ENCODE data around the gene CDK4. TPM values are rescaled to one million over a fixed set of nuclear protein-coding genes. Genes with fewer than 3 reads are reported as not detected.
A peak's percentile ranks its signal among the peaks of the same experiment; 100 is the strongest.

The CDK4 gene
- total and polyA plus RNA-seq, 7 donors: 38.0 to 105 (median 56.6) TPM

GRCh38 chr12:57771236-57771872 is 19.2 kb upstream of the CDK4 start:
- Histone ChIP-seq H3K36me3 (ENCODE audit: insufficient read depth in 1 of 2, low read depth in 1 of 2) (peaks cover 7 to 45% of the 10 kb centered on the region in 2 donors), H3K4me1 (peaks cover 11% of the 10 kb centered on the region), H3K27me3 (ENCODE audit: insufficient read depth in 3 of 3, low read length in 2 of 3) (peaks cover 0 to 6% (median 5%) of the 10 kb centered on the region in 3 donors), H3K4me3 (peak overlapping the region; percentile 89), H3K27ac (peak overlapping the region; percentile 92), H3K9me3 (no peaks in the 10 kb centered on the region)
- ATAC-seq (peak; percentile 71 to 79 (median 74)), DNase-seq (peak; percentile 90 to 93)
- TF ChIP-seq CTCF (IDR thresholded peaks at IDR 0.05): no peak
- 1 to 3% (median 2%) methylated on average over 16 of the region's 16 CpGs for WGBS, 3 donors
- intact Hi-C loops (cut with DNase I): no loop called here

DNA sequence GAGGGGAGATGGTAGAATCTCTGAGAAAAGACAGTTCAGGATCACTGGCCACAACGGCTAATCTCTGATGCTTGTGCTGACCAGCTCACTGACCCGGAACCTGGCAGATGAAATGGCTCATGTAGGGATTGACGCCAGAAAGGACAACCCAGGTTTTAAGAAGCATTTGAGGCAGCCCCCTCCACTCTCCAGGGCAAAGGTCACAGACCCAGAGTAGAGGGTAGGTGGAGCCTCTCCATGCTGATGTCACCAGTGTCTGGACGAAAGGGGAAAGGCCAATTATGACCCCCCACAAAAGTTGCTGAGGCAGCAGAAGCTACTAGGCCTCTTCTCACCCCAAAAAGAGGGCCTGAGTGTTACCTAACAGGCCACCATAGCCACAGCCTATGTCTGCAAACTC is 18.6 kb upstream of the CDK4 start:
- intact Hi-C loops (cut with DNase I): no loop called here
- DNase-seq (no peak), ATAC-seq (no peak)
- Histone ChIP-seq H3K27ac (peak overlapping the region; percentile 92), H3K27me3 (ENCODE audit: insufficient read depth in 3 of 3, low read length in 2 of 3) (peaks cover 0 to 12% (median 10%) of the 10 kb centered on the region in 3 donors), H3K36me3 (ENCODE audit: insufficient read depth in 1 of 2, low read depth in 1 of 2) (peaks cover 7 to 42% of the 10 kb centered on the region in 2 donors), H3K9me3 (no peaks in the 10 kb centered on the region), H3K4me3 (peak overlapping the region; percentile 89), H3K4me1 (peaks cover 17% of the 10 kb centered on the region)
- TF ChIP-seq CTCF (IDR thresholded peaks at IDR 0.05): no peak
- 77 to 93% (median 86%) methylated on average over 4 of the region's 4 CpGs for WGBS, 3 donors

GRCh38 chr12:57769594-57769993 is 17.5 kb upstream of the CDK4 start:
- Histone ChIP-seq H3K9me3 (no peaks in the 10 kb centered on the region), H3K36me3 (ENCODE audit: insufficient read depth in 1 of 2, low read depth in 1 of 2) (peaks cover 7 to 34% of the 10 kb centered on the region in 2 donors), H3K4me1 (peaks cover 24% of the 10 kb centered on the region), H3K27me3 (ENCODE audit: insufficient read depth in 3 of 3, low read length in 2 of 3) (peaks cover 0 to 23% (median 20%) of the 10 kb centered on the region in 3 donors), H3K27ac (no peak overlapping the region), H3K4me3 (no peak overlapping the region)
- TF ChIP-seq CTCF (IDR thresholded peaks at IDR 0.05): no peak
- DNase-seq (no peak), ATAC-seq (no peak)
- intact Hi-C loops (cut with DNase I): no loop called here
- 95% methylated on average over 11 of the region's 11 CpGs for WGBS, 3 donors

- peaks cover 7 to 34% of the 10 kb centered on the region in 2 donors for H3K36me3 ChIP-seq (ENCODE audit: insufficient read depth in 1 of 2, low read depth in 1 of 2)
- no peaks in the 10 kb centered on the region for H3K9me3 ChIP-seq
- intact Hi-C loops (cut with DNase I): no loop called here
- H3K4me1 ChIP-seq: peaks cover 24% of the 10 kb centered on the region
- peaks cover 0 to 40% (median 27%) of the 10 kb centered on the region in 3 donors for H3K27me3 ChIP-seq (ENCODE audit: insufficient read depth in 3 of 3, low read length in 2 of 3)
- H3K27ac ChIP-seq: no peak overlapping the region
- TF ChIP-seq CTCF (IDR thresholded peaks at IDR 0.05): no peak
- 87 to 96% (median 95%) methylated on average over 3 of the region's 3 CpGs for WGBS, 3 donors
- DNase-seq: no peak
- no peak overlapping the region for H3K4me3 ChIP-seq
- ATAC-seq: no peak
Observed at GRCh38 chr12:57767876-57768275, 15.8 kb upstream of the CDK4 start.

DNA sequence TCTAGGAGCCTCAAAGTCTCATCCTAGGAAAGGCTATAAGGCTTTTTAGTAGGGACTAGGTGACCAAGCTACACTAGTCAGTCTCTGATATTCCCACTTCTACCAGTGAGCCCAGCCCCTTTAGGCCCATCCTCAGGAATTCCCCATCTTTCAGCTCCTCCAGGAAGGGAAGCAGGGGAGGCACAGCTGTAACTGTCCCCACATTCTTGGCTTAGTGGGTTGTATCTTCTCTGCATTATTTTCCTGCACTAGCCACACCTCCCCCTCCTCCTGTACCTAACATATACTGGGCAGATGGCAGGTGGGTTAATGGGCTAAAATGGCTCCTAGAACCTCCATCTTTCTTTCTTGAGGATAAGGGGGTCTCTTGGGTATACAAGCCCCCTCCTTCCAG is 15.2 kb upstream of the CDK4 start:
- H3K36me3 ChIP-seq (ENCODE audit: insufficient read depth in 1 of 2, low read depth in 1 of 2): peaks cover 7 to 34% of the 10 kb centered on the region in 2 donors
- no peak for TF ChIP-seq CTCF (IDR thresholded peaks at IDR 0.05)
- ATAC-seq: no peak

More for the DNA sequence above, 15.2 kb upstream of the CDK4 start:
- no peak overlapping the region for H3K4me3 ChIP-seq
- H3K9me3 ChIP-seq: no peaks in the 10 kb centered on the region
- intact Hi-C loops (cut with DNase I): no loop called here
- H3K4me1 ChIP-seq: peaks cover 24% of the 10 kb centered on the region
- no peak for DNase-seq
- peaks cover 0 to 46% (median 29%) of the 10 kb centered on the region in 3 donors for H3K27me3 ChIP-seq (ENCODE audit: insufficient read depth in 3 of 3, low read length in 2 of 3)
- no peak overlapping the region for H3K27ac ChIP-seq
